ENCODE measurements around the gene SYNE3.

GRCh38 chr14:95485222-95485819, 31.1 kb downstream of the SYNE3 start:
- TF ChIP-seq REST (IDR thresholded peaks at IDR 0.05; ENCODE audit: insufficient read depth in 1 of 2, low read depth in 2 of 2, low read length in 1 of 2) (no peak), TCF7L2 (IDR thresholded peaks at IDR 0.05; ENCODE audit: low read depth, low read length) (no peak), CTCF (IDR thresholded peaks at IDR 0.05) (no peak), POLR2AphosphoS5 (IDR thresholded peaks at IDR 0.05; ENCODE audit: low read depth, low read length) (no peak), SIN3A (IDR thresholded peaks at IDR 0.05; ENCODE audit: borderline replicate concordance, insufficient read depth, low read depth, low read length) (no peak)
